NOMO-1 treated with dmso at 0.1 percent for 144 hours (cell line): Measurements from ENCODE around the gene CYB5R2.
"Not testable (repeated sequence)": the region's sequence is repeated elsewhere in the genome, so short reads cannot be mapped to it uniquely, and the experiment has no call there.

ENCODE experiments used
- DNase-seq: peaks from one replicate; lab custom pipeline; 2025; ENCODE audit not compliant: unreplicated experiment; lab: John Stamatoyannopoulos, UW

CYB5R2 gene

DNA sequence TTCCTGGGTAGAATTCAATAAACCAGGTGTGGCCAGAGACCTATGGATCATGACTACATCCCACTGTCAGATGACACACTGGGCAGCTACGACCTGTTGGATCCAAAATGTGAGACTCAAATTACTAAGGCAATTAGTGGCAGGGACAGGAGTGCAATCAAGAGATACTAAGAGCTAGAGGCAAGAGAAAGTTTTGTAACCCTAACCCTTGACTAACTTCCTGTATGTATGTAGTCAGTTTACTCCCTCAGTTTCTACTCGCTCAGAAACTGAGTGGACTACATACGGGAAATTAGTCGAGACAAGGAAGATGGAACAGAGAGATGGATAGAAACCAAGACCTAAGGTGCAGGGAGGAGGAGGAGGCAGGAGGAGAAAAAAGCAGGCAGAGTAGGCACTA is 2.7 kb downstream of the CYB5R2 start:
- no peak for DNase-seq

DNA sequence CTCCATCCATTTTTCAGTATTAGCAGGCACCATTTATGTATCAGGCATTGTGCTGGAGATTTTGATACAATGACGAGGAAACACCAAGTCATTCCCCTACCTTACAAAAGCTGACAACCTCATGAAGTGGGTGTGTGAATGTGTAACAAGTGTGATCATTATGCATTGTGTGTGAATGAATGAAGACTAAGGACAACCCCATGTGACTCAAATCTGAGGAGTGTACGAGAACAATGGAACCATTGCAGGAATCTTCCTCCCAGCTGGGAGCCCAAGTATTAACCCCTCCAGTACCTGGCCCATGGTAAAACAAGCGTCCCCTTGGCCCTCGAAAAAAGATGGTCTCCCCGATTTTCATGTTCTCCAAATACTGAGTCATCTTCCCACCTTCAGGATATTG is 4.4 kb downstream of the CYB5R2 start:
- DNase-seq, result no peak

DNA sequence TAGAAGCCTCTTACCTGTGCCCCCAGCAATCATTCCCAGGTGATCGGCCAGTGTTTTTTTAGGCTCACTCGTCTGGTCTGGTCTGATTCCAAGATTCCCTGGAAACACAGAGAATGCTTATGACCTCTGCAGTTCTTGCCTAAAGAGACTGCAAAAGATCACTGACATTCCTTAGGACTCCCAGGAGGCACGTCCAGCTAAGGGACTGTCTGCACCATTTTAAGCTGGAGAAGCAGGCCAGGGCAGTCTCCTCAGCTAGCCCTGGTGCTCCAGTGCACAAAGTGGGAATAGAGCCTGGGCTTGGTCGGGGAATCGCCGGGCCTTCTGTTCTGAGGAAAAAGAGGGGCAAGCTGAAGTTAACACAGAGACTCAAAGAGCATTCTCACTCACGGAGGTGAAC is 4.8 kb downstream of the CYB5R2 start:
- no peak for DNase-seq

DNA sequence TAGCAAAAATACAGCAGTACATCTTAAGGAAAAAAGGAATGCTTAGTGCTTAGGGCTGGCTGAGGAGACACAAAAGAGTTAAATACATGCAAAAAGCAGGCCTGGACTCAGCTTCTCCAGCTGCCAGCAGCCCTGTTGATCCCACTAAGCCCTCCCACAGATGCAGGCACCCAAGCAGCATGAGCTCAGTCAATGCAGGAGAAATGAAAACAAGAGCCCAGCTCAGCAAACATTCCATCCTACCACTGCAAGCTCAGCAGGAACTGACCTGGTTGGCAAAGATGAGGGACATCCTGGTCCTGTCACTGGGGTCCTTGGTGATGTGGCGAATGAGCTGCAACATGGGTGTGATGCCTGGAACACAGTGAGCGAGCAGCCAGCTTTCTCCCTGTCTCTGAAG is 5.8 kb downstream of the CYB5R2 start:
- DNase-seq, result no peak

DNA sequence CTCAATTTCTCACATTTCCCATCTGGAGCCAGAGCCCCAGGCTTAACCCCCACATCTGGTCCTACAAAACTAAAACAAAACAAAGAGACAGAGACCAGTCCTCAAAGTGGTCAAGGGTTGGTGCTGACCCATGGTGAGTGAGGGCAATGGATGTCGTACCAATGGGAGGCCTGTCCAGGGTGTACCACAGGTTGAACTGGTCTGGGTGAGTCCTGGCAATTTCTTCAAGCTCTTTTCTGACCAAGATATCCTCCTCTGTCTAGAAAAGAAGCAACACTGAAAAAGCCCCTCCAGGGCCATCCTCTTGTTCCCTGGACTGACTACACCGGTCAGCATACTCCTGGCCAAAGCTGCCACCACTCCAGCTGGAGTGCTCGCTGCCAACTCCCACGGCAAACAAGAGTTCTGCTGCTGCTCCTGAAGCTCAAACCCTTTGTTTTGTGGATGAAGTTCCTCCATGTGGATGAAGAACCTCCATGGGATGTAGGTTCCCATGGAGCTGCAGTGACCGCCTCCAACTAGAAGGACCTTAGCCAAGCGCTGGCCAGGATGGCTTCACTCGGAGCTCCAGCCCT is 6.9 kb downstream of the CYB5R2 start:
- no peak for DNase-seq

DNA sequence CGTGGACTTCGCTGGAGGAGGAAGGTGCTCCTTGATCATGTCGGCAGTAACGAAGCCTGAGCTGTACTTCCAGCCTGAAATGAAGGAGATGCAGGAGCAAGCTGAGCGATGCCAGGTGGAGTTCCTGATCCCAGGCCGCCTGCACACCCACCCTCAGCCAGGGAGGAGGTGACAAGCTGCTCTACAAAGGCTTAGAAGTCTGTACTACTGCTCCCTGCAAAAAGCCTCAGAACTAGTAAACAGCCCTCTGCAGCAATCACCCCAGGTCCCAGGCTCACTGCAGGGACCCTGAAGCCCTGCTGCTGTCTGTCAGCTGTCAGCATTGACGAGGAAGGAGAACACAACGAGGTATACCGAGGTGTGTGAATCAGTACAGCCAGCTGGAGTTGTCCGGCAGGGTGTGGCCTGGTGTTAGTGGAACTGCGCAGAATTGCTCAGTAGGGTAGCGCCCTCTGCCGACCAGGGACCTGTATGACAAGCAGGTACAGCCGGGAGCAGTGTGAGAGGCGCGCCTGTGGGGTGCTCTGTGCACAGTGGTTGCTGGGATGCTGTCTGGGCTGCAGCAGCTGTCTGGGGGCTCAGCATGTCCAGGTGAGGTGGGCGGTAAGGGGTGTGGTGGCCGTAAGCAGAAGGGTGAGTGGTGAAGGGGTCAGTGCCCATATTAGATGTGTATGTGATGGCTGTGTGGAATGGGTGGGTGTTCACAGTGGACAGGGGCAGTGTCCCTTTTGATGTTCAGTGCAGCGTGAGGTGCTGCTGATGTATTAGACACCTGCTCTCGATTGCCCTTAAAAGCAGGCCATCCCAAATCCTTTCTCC is 7.6 kb downstream of the CYB5R2 start:
- DNase-seq, result peak; percentile 52

DNA sequence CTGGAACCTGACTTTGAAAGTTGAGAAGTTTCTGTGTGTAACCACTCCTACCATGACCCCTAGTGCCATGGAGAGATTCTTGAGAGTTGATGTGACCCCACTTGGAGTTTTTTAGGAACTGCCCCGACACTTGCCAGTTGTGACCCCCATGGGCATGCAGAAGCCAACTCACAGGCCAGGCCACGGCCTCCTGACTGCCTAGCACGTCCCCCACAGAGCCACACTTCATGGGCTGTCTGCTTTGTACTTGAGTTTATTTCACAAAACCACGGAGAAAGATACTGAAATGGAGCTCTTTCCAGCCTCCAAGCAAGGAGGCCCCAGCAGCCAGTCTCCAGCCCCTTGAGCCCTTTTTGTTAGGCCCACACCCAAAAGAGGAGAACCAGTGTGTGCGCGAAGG is 8.4 kb downstream of the CYB5R2 start:
- DNase-seq, result no peak

DNA sequence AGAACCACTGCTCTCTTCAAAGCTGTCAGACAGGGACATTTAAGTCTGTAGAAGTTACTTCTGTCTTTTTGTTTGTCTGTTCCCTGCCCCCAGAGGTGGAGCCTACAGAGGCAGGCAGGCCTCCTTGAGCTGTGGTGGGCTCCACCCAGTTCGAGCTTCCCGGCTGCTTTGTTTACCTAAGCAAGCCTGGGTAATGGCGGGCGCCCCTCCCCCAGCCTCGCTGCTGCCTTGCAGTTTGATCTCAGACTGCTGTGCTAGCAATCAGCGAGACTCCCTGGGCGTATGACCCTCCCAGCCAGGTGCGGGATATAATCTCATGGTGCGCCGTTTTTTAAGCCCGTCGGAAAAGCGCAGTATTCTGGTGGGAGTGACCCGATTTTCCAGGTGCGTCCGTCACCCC is 9.8 kb downstream of the CYB5R2 start:
- DNase-seq, result not testable (repeated sequence)

DNA sequence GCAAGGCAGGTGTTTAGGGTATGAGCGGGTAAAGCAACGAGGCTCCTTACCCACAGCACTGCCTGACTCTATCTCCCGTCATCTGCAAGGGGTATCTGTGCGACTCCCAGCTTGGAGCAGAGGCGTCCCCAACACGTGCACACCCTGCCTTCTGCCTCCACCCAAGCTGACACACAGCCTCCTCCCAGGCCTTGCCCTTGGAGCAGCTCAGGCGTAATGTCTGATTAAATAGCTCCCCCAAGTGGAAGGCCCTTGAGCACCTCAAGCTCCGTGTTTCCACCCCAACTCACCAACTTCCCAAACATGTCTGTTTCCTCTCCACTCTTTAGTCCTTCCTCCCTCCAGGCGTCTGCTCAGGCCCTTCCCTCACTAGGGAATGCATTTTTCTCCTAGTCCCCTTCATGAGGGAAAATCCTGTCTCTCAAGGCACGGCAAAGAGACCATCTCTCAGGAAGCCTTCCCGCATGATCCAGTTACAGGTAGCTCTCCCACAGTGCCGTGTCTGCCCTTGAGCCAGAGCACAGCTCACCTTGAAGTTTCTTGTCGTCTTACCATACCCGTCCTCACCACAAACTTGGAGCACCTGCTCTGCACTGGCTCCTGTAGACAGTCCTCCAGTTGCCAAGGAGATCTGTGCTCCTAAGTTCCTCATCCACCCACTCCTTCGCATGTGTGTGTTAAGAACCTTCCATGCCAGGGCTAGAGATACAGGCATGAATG is 15.8 kb downstream of the CYB5R2 start:
- no peak for DNase-seq

DNA sequence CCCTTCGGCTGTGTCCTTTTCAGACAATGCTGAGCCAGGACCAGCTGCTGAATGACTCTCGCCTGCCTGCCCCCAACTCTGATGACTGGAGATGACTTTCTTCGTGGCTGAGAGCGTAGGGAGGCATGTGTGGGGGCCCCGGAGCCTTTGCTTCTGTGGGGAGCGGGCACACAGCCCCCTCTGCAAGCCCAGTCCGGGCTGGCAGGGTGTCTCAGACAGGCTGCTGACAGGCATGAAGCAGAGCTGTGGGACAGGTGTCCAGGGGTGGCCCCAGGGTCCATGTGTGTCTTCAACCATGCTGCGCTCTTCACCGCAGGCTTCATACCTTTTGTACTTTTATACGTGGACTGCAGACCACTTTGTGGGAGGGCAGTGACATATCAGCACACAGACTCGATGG is 16.6 kb downstream of the CYB5R2 start:
- no peak for DNase-seq

DNA sequence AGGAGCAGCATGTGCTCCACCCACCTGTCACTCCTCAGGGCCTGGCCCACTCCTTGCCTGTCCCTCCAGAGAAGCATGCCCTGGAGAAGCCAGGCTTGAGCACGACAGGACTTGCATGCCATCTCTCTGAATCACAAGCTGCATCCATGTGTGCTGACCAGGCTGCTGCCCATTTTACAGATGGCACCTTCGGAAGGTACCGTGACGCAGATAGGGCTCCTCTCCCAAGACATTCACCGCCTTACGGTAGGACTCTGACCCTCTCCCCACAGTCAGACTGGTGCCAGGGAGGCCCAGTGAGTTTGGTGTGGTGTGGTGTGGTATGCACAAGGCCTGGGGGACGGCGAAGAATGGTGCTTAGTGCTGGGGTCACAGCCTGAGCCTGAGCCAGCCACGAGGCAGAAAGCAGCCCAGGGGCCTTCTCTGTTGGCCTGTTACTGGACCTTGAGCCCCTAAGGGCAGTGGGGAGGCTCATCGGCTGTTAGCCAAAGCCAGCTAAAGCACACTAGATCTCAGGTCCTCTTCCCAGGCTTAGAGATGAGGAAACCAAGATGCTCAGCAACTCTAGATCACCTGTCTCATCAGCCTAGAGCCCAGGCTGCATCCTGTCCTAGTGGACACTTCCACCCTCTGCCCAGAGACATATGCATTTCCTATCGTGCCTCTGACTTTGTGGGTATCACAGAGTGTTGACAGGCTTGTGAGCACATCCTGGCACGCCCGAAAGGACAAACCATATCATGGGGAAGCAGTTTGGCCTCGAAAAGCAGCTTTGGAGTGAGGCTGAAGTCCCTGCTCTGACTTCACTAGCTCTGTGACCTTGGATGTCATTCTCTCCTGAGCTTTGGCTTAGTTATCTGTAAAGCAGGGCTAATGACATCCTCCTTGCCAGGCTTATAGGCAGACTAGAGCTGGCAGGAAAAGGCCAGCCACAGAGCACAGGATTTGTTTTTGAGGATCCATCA is 17.8 kb downstream of the CYB5R2 start:
- no peak for DNase-seq

DNA sequence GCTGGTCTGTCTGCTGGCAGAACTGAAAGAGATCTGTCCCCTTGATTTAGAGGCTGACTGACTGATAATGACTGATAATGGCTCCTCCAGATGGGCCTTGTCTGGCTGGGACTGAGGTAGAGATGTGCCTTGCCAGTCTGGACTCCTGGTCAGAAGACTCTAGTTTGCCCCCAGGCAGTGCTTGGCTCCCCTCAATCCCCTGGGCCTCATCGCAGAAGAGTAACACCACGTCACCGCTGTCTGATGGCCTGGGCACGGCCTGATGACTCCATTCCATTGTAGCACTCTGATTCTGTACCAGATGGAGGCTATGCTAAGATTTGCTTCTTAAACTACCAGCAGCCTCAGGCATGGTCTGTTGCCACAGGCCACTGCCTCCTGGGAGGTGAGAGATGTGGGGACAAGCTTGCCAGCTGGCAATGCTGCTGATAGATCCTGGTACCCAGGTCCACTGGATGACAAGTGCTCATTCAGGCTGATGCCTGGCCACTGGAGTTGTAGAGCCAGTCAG is 19.1 kb downstream of the CYB5R2 start:
- no peak for DNase-seq

DNA sequence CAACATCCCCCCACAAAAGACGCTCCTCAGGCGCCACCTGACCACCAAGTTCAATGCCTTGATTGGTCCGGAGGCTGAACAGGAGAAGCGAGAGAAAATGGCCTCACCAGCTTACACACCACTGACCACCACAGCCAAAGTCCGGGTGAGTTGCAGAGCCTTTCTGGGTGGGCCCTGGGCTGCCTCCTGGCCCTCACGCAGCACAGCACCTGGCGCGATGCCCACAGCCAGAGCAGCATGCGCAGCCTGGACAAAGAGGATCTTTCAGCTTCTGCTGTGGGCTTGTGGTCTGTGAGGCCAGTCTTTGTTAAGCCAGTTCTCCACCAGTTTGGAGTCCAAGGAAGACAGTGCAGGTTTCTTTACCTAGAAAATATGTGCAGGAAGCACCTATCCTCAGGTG is 21.6 kb downstream of the CYB5R2 start:
- no peak for DNase-seq

DNA sequence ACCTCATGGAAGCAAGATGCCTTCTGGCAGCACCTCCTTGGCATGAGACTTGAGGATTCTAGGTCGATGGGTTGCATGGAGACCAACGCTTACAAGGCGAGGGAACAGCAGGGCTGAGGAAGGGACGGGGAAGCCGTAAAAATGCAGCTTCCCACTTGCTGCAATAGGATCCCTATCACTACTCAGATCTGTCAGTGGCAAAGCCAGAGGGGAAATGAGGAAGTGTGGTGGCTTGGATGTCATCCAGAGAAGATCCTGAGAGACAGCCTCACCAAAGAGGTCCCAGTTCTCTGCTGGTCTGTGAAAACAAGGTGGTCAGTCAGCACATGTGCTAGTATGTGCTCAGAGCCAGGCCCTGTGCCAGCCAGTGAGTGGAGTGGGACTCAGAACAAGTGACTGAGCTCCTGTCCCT is 22.2 kb downstream of the CYB5R2 start:
- DNase-seq, result no peak

DNA sequence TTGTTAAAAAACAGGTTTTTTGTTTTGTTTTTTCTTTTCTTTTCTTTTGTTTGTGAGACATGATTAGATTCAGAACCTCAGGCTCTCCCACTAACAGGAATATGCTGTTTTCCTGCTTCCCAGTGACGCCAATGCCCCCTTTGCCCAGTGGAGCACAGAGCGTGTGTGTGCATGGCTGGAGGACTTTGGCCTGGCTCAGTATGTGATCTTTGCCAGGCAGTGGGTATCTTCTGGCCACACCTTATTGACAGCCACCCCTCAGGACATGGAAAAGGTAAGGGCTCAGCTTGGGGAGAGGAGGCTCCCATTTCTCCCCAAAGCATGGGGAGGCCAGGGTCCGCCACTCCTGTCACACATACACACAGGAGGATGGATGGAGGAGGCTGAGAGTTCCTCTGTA is 25.0 kb downstream of the CYB5R2 start:
- DNase-seq, result no peak

DNA sequence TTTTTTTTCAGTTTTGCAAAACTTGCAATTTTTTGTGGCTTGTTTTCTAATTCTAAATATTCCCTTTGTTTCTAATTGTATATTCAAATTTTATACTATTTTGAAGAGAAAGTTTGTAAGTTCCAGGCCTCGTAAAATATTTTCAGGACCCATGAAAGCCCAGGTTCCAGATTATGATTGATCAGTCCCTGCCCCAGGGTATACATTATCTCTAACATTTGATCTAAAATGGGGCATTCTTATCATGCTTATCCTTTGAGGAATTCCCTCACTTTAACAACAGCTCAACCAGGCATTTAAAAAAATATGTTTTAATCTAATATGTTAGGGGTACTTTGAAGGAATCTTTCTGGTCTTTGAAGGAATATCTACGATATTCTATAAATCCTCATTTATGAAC is 26.4 kb downstream of the CYB5R2 start:
- no peak for DNase-seq

DNA sequence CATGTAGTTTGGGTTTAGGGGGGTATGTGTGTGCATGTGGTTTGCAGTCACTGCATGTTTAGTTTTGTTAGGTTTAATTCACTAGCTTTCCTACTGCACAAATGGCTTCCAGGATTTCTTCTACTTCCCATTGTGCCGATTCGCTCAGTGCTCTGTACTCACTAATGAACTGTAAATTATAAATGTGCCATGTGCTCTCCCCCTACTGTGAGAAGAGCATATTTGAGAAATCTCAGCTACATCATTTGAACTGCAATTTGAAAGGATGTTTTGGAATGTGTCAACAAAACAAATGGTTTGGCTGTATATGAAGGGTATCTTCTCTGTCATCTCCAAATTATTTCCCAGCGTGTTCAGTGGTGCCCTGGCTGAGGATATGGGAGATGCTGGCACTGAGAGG is 28.1 kb downstream of the CYB5R2 start:
- DNase-seq, result no peak

DNA sequence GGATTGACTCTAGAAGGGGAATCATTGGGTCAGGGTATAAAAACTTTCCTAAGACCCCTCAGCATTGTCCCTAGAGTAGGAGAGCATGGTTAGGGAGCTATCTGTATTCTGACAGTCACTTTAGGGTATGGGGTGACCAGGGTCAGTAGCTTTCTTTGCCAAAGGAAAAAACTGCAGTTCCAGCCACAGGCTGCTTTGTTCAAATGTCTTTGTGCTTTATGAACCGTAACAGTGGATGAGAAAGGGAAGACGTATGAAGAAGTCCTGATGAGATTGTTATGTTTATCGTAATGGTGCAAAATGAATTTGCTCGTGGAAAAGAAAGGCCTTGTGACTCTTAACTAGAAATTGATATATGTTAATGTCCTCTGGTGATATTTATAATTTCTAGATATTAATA is 30.0 kb downstream of the CYB5R2 start:
- DNase-seq, result no peak

DNA sequence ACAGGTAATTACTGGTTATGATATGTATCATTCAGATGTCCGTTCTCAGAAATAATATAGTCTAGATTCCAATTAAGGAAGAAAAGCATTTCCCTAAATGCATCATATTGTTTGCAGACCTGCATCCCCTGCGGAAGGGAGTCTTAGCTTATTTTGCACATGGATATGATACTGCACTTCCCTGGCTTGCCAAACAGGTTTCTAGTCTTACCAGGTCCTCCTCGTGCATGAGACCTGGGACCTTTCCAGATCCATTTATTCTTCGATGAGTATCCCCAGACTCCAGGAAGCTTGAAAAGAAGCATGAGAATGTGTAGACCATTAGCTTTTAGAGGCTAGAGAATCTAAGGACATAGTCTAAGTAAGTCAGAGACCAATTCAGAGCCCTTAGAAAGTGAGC is 30.6 kb downstream of the CYB5R2 start:
- no peak for DNase-seq

DNA sequence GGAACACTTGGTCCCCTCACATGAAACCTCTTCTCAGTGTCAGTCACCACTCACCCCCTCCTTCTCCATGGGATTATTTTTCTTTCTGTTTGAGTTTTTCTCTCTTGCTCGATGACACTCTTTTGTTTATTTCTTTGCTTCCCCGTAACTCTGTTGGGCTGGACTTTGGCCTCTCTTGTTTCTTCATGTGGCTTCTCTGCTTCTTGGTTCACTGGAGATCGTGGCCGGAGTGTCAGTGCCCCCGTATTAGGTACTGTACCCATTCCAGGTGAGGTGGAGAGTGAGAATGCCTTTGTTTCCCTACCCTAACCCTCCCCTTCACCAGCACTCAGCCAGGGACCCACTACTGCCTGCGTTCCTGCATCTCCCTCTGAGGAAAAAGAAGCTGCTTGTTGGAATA is 32.5 kb downstream of the CYB5R2 start:
- no peak for DNase-seq

DNA sequence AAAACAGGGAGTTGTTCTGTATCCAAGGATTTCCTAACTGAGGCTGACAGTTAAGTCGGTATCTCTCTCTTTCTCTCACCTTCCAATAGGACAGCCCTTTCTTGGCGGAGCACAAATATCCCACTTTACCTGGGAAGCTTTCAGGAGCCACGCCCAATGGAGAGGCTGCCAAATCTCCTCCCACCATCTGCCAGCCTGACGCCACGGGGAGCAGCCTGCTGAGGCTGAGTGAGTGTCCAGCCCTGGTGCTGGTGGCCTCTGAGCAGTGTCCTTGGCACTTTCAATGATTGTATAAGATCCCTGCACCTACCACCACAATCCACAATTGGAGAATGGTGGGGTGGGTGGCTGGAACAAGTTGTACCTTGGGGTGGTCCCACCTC is 33.7 kb downstream of the CYB5R2 start:
- no peak for DNase-seq
